ENCODE data around the gene ACOT8. TPM values are rescaled to one million over a fixed set of nuclear protein-coding genes. Genes with fewer than 3 reads are reported as not detected.

The ACOT8 gene
- total and polyA plus RNA-seq, 2 of the 4 experiments (the other 2 are of a cell fraction), result 29.8 to 47.5 TPM

- Histone ChIP-seq H3K79me1 (ENCODE audit: low read depth in 1 of 2, low read length in 2 of 2) (peaks cover 8 to 22% of the 10 kb centered on the region in 2 experiments), H3K9me1 (ENCODE audit: insufficient read depth, low read length) (no peaks in the 10 kb centered on the region), H3K27ac (ENCODE audit: insufficient read depth, low read length) (no peak overlapping the region), H4K8ac (ENCODE audit: low read depth in 2 of 2, low read length in 2 of 2) (no peak overlapping the region), H2BK120ac (ENCODE audit: low read depth, low read length) (no peak overlapping the region), H2BK20ac (ENCODE audit: low read depth, low read length) (no peak overlapping the region), H4K20me1 (ENCODE audit: insufficient read depth, low read length) (0 out of 2 replicates have a peak, but pooled peaks cover 3% of the 10 kb centered on the region), H4K91ac (ENCODE audit: insufficient read depth, low read depth, low read length) (no peak overlapping the region), H2AK9ac (replicated peaks; ENCODE audit: low read depth, low read length, poor library complexity) (no peak overlapping the region), H3K18ac (ENCODE audit: low read depth, low read length) (no peak overlapping the region), H3K56ac (ENCODE audit: extremely low read depth, insufficient read depth, low read length) (no peak overlapping the region), H2AFZ (replicated peaks; ENCODE audit: low read length, poor library complexity) (no peak overlapping the region), H2BK5ac (ENCODE audit: low read depth, low read length, poor library complexity, severe bottlenecking) (no peak overlapping the region), H3K4me3 (ENCODE audit: insufficient read depth, low read depth, low read length) (no peak overlapping the region), H3K23ac (ENCODE audit: low read depth, low read length) (no peak overlapping the region), H4K5ac (ENCODE audit: low read depth, low read length) (no peak overlapping the region), H3K4me1 (ENCODE audit: control insufficient read depth, insufficient read depth, low read length) (no peaks in the 10 kb centered on the region; the same call in 1 of the 2 replicates), H3K9me3 (ENCODE audit: control insufficient read depth, insufficient read depth, low read length) (no peaks in the 10 kb centered on the region), H3K9ac (ENCODE audit: low read depth, low read length) (no peak overlapping the region), H3K27me3 (ENCODE audit: control insufficient read depth, insufficient read depth, low read length) (no peaks in the 10 kb centered on the region), H2BK15ac (ENCODE audit: low read depth, low read length) (no peak overlapping the region), H2AK5ac (ENCODE audit: low read depth, low read length) (no peak overlapping the region), H3K36me3 (ENCODE audit: control insufficient read depth, insufficient read depth, low read length) (peaks cover 64% of the 10 kb centered on the region), H3K4ac (ENCODE audit: low read depth, low read length) (no peak overlapping the region), H3K4me2 (ENCODE audit: low read depth, low read length) (no peak overlapping the region), H3K14ac (replicated peaks; ENCODE audit: low read depth, low read length) (no peak overlapping the region)
- intact Hi-C loops (cut with micrococcal nuclease) (no loop called here), in situ Hi-C loops (cut with MboI; ENCODE audit: low sequenced_read_pairs) (no loop called here), dilution Hi-C loops (cut with HindIII; ENCODE audit: low sequenced_read_pairs, unreplicated experiment) (no loop called here)
- TF ChIP-seq USF2 (IDR thresholded peaks at IDR 0.05; ENCODE audit: low read depth, low read length) (no peak), MAZ (IDR thresholded peaks at IDR 0.05; ENCODE audit: borderline replicate concordance, low read depth, low read length) (no peak), RFX5 (IDR thresholded peaks at IDR 0.05; ENCODE audit: low read depth, low read length) (no peak), CTCF (conservative IDR thresholded peaks at IDR 0.05; ENCODE audit: low read depth, low read length) (no peak), RAD21 (IDR thresholded peaks at IDR 0.05; ENCODE audit: low read length) (no peak), ELK1 (IDR thresholded peaks at IDR 0.05; ENCODE audit: borderline replicate concordance, low read depth, low read length) (no peak), RCOR1 (IDR thresholded peaks at IDR 0.05; ENCODE audit: insufficient replicate concordance, low read length) (no peak), BHLHE40 (IDR thresholded peaks at IDR 0.05; ENCODE audit: low read depth, low read length) (no peak), CEBPB (IDR thresholded peaks at IDR 0.05; ENCODE audit: low read depth, low read length) (no peak), MXI1 (IDR thresholded peaks at IDR 0.05; ENCODE audit: borderline replicate concordance, low read depth, low read length) (no peak), NFE2L2 (IDR thresholded peaks at IDR 0.05; ENCODE audit: low read depth, low read length) (no peak), MAFK (IDR thresholded peaks at IDR 0.05; ENCODE audit: low read depth, low read length) (no peak), POLR2A (IDR thresholded peaks at IDR 0.05; ENCODE audit: low read depth, low read length) (no peak), FOS (IDR thresholded peaks at IDR 0.05; ENCODE audit: low read depth, low read length) (no peak), CHD1 (IDR thresholded peaks at IDR 0.05; ENCODE audit: low read depth, low read length) (no peak), SMC3 (IDR thresholded peaks at IDR 0.05; ENCODE audit: low read depth, low read length) (no peak)
- ChIA-PET POLR2A (ENCODE audit: unreplicated experiment) (no interaction called here), CTCF (no interaction called here)
- BruUV-seq (replicated peaks), result no TSS peak
- ATAC-seq (ENCODE audit: low read depth) (no peak), DNase-seq (no peak)
- 98% methylated on average over 7 of the region's 7 CpGs; no CpG with 5 or more reads in 1 of the 2 experiments for WGBS, 2 experiments (ENCODE audit: extremely low coverage in 2 of 2, insufficient read length in 1 of 2)
Observed at GRCh38 chr20:45897692-45898091, 40.5 kb upstream of the ACOT8 start.

Data from IMR-90 (cell line).